H9 (cell line): Measurements from ENCODE around the gene TNP2. TPM values are rescaled to one million over a fixed set of nuclear protein-coding genes. Genes with fewer than 3 reads are reported as not detected.

ENCODE experiments used
- DNase-seq: peaks from one replicate; pipeline ENCODE4 v3.0.0-alpha.2; 2017
- H2AFZ ChIP-seq: one replicate; pipeline ENCODE4 v1.6.1; 2013; ENCODE audit warnings: mild to moderate bottlenecking, low read length, control low read depth, moderate library complexity
- H2AK5ac ChIP-seq: 2 replicates; pipeline ENCODE4 v1.6.1; 2013; ENCODE audit warnings: low read length, control low read depth, mixed read lengths; ENCODE audit not compliant: insufficient read length
- H2BK120ac ChIP-seq: one replicate; pipeline ENCODE4 v1.6.1; 2013; ENCODE audit warnings: low read depth, mild to moderate bottlenecking, low read length, control low read depth, inconsistent platforms; ENCODE audit not compliant: poor library complexity, severe bottlenecking
- H2BK12ac ChIP-seq: 2 replicates; pipeline ENCODE4 v1.6.1; 2013; ENCODE audit warnings: low read length, control low read depth, mixed read lengths, low read depth; ENCODE audit not compliant: insufficient read length
- H2BK15ac ChIP-seq: 2 replicates; pipeline ENCODE4 v1.6.1; 2013; ENCODE audit warnings: low read depth, low read length, control low read depth
- H2BK20ac ChIP-seq: one replicate; pipeline ENCODE4 v1.6.1; 2013; ENCODE audit warnings: low read depth, mild to moderate bottlenecking, low read length, control low read depth, inconsistent platforms; ENCODE audit not compliant: poor library complexity, severe bottlenecking
- H2BK5ac ChIP-seq: 2 replicates; pipeline ENCODE4 v1.6.1; 2013; ENCODE audit warnings: low read length, control low read depth, mixed read lengths; ENCODE audit not compliant: insufficient read length
- H3K14ac ChIP-seq: 2 replicates; pipeline ENCODE4 v1.6.1; 2013; ENCODE audit warnings: low read length, control low read depth; ENCODE audit not compliant: insufficient read depth
- H3K18ac ChIP-seq: 2 replicates; pipeline ENCODE4 v1.6.1; 2013; ENCODE audit warnings: low read depth, mild to moderate bottlenecking, mixed read lengths, low read length, control low read depth; ENCODE audit not compliant: insufficient read length
- H3K23ac ChIP-seq: 2 replicates; pipeline ENCODE4 v1.6.1; 2013; ENCODE audit warnings: low read length, control low read depth, mixed read lengths, low read depth; ENCODE audit not compliant: insufficient read length
- H3K23me2 ChIP-seq: 2 replicates; pipeline ENCODE4 v1.6.1; 2013; ENCODE audit warnings: low read depth, mild to moderate bottlenecking, mixed read lengths, low read length, control low read depth; ENCODE audit not compliant: insufficient read length, poor library complexity, severe bottlenecking
- H3K27ac ChIP-seq: 2 replicates; pipeline ENCODE4 v1.5.1; 2013; ENCODE audit warnings: low read length, control low read depth, mixed read lengths, low read depth; ENCODE audit not compliant: insufficient read length
- H3K27me3 ChIP-seq: 2 replicates; pipeline ENCODE4 v1.6.1; 2013; ENCODE audit warnings: low read length, control low read depth, inconsistent platforms; ENCODE audit not compliant: insufficient read depth
- H3K4ac ChIP-seq: 2 replicates; pipeline ENCODE4 v1.6.1; 2013; ENCODE audit warnings: low read depth, mild to moderate bottlenecking, control low read depth, inconsistent platforms, low read length, moderate library complexity
- H3K4me1 ChIP-seq: 2 replicates; pipeline ENCODE4 v1.6.1; 2013; ENCODE audit warnings: low read length, control low read depth, inconsistent platforms; ENCODE audit not compliant: insufficient read depth
- H3K4me2 ChIP-seq: 2 replicates; pipeline ENCODE4 v1.6.1; 2013; ENCODE audit warnings: low read length, control low read depth, mixed read lengths; ENCODE audit not compliant: insufficient read length, insufficient read depth
- H3K56ac ChIP-seq: 2 replicates; pipeline ENCODE4 v1.6.1; 2013; ENCODE audit warnings: low read depth, mild to moderate bottlenecking, mixed read lengths, low read length, control low read depth; ENCODE audit not compliant: insufficient read length
- H3K79me1 ChIP-seq: 2 replicates; pipeline ENCODE4 v1.6.1; 2013; ENCODE audit warnings: low read depth, mild to moderate bottlenecking, moderate library complexity, low read length, control low read depth, inconsistent platforms; ENCODE audit not compliant: insufficient read depth, poor library complexity, severe bottlenecking
- H3K79me2 ChIP-seq: 2 replicates; pipeline ENCODE4 v1.6.1; 2013; ENCODE audit warnings: low read length, control low read depth, inconsistent platforms; ENCODE audit not compliant: insufficient read depth
- H3K9ac ChIP-seq: 2 replicates; pipeline ENCODE4 v1.6.1; 2013; ENCODE audit warnings: low read length, control low read depth, mixed read lengths; ENCODE audit not compliant: insufficient read length; ENCODE audit errors: extremely low read depth
- H3K9me3 ChIP-seq: one replicate; pipeline ENCODE4 v1.6.1; 2013; ENCODE audit warnings: low read depth, low read length, inconsistent platforms; ENCODE audit not compliant: control insufficient read depth
- H3T11ph ChIP-seq: one replicate; pipeline ENCODE4 v1.6.1; 2013; ENCODE audit warnings: mild to moderate bottlenecking, low read length, control low read depth, inconsistent platforms
- H4K20me1 ChIP-seq: one replicate; pipeline ENCODE4 v1.6.1; 2013; ENCODE audit not compliant: control insufficient read depth, insufficient read length, insufficient read depth
- H4K5ac ChIP-seq: 2 replicates; pipeline ENCODE4 v1.6.1; 2013; ENCODE audit warnings: low read depth, mild to moderate bottlenecking, mixed read lengths, low read length, control low read depth; ENCODE audit not compliant: insufficient read length
- H4K8ac ChIP-seq: replicated peaks from 2 replicates; pipeline ENCODE4 v1.6.1; 2013; ENCODE audit warnings: low read length, control low read depth, mixed read lengths, low read depth; ENCODE audit not compliant: insufficient read length
- H4K91ac ChIP-seq: 2 replicates; pipeline ENCODE4 v1.6.1; 2013; ENCODE audit warnings: low read depth, mild to moderate bottlenecking, moderate library complexity, mixed read lengths, low read length, control low read depth; ENCODE audit not compliant: insufficient read length
- H3K27ac Mint-ChIP-seq, 3 experiments: 2 replicates in 2 of 3; 3 replicates in 1 of 3; pipeline ENCODE4 v1.8.0; 2020 to 2021; ENCODE audit warnings: mixed read lengths in 3 of 3, mild to moderate bottlenecking in 1 of 3, moderate library complexity in 1 of 3
- H3K27me3 Mint-ChIP-seq: 2 replicates; pipeline ENCODE4 v1.8.0; 2021; ENCODE audit warnings: low read depth, mild to moderate bottlenecking, moderate library complexity, mixed read lengths
- H3K36me3 Mint-ChIP-seq, 3 experiments: 2 replicates in 2 of 3; 3 replicates in 1 of 3; pipeline ENCODE4 v1.8.0; 2020 to 2021; ENCODE audit warnings: low read depth in 3 of 3, mixed read lengths in 3 of 3; ENCODE audit not compliant: insufficient read depth in 1 of 3
- H3K4me1 Mint-ChIP-seq, 2 experiments: 2 replicates each; pipeline ENCODE4 v1.8.0; 2020; ENCODE audit warnings: mixed read lengths in 2 of 2
- H3K4me3 Mint-ChIP-seq, 2 experiments: 2 replicates in 1 of 2; 3 replicates in 1 of 2; pipeline ENCODE4 v1.8.0; 2020 to 2021; ENCODE audit warnings: mild to moderate bottlenecking in 2 of 2, mixed read lengths in 2 of 2, moderate library complexity in 1 of 2
- H3K9me3 Mint-ChIP-seq, 2 experiments: 2 replicates in 1 of 2; 3 replicates in 1 of 2; pipeline ENCODE4 v1.8.0; 2020; ENCODE audit warnings: mild to moderate bottlenecking in 2 of 2, mixed read lengths in 2 of 2, moderate library complexity in 1 of 2
- CTCF ChIP-seq: fragments of 200-600 bp; sonication (generic); conservative IDR thresholded peaks from 3 replicates; pipeline ENCODE4 v1.8.0; 2021; ENCODE audit warnings: antibody characterized with exemption, mild to moderate bottlenecking
- WGBS: extraction: QIAGEN DNeasy Blood & Tissue Kit; methylation state at CpG from one replicate; pipeline ENCODE4 v1.1.7; 2013; ENCODE audit warnings: missing lambda C conversion rate, low lambda C conversion rate, mixed read lengths; ENCODE audit not compliant: insufficient read length; ENCODE audit errors: extremely low coverage; 5-methylcytosine and 5-hydroxymethylcytosine counted together
- total RNA-seq: library from RNA; stranded (reverse); gene quantifications from 2 replicates; pipeline ENCODE4 v1.2.1, GENCODE V29; 2021

TNP2 gene
- total RNA-seq, 1 experiment from 2014 or later, result not detected

GRCh38 chr16:11297492-11298142 lies 28.5 kb upstream of the TNP2 start:
- Mint-ChIP-seq H3K4me3 (peak overlapping the region in 1 of 2 experiments; percentile 44; a peak in 1 of 5 replicates), H3K27ac (peak overlapping the region in 2 of 3 experiments; percentile 25 to 84; a peak in 1 of 7 replicates), H3K9me3 (no peaks in the 10 kb centered on the region), H3K36me3 (no peaks in the 10 kb centered on the region), H3K4me1 (peaks cover 20 to 23% of the 10 kb centered on the region in 2 experiments), H3K27me3 (no peaks in the 10 kb centered on the region)
- no peak for TF ChIP-seq CTCF
- H3K23ac ChIP-seq, result no peak overlapping the region
- H3K23me2 ChIP-seq, result no peaks in the 10 kb centered on the region
- no peak overlapping the region for H2BK20ac ChIP-seq
- H3K79me1 ChIP-seq, result no peaks in the 10 kb centered on the region
- H3K27ac ChIP-seq, result no peak overlapping the region
- H2BK5ac ChIP-seq, result no peak overlapping the region
- H3K14ac ChIP-seq, result peak overlapping the region; percentile 89
- no peaks in the 10 kb centered on the region for H3K9me3 ChIP-seq
- peaks cover 3% of the 10 kb centered on the region; the same call in 1 of the 2 replicates for H3K4me1 ChIP-seq
- no peak overlapping the region for H3K4me2 ChIP-seq
- H3K4ac ChIP-seq, result no peak overlapping the region
- H2BK15ac ChIP-seq, result no peak overlapping the region
- H4K91ac ChIP-seq, result no peak overlapping the region
- no peak overlapping the region for H3T11ph ChIP-seq
- peak; percentile 69 for DNase-seq
- no peak overlapping the region for H4K5ac ChIP-seq
- H2AFZ ChIP-seq, result no peak overlapping the region
- H2AK5ac ChIP-seq, result no peak overlapping the region
- no peaks in the 10 kb centered on the region for H4K20me1 ChIP-seq
- H3K18ac ChIP-seq, result no peak overlapping the region
- H3K56ac ChIP-seq, result no peak overlapping the region
- H3K27me3 ChIP-seq, result no peaks in the 10 kb centered on the region
- no peak overlapping the region for H2BK120ac ChIP-seq
- H3K9ac ChIP-seq, result no peak overlapping the region
- no CpG with 5 or more reads among the region's 19 CpGs for WGBS
- H3K79me2 ChIP-seq, result no peaks in the 10 kb centered on the region
- H4K8ac ChIP-seq, result no peak overlapping the region
- no peak overlapping the region for H2BK12ac ChIP-seq
